GM20000 (cell line): Measurements from ENCODE around the gene ARAP1.

Source experiments
- DNase-seq: peaks from one replicate; pipeline ENCODE4 v3.0.0; 2012; ENCODE audit warnings: low spot score
- TF ChIP-seq, protein P1 (sequence below): IDR thresholded peaks from 2 replicates; pipeline ENCODE4 v1.5.1; 2012; ENCODE audit warnings: mild to moderate bottlenecking, control low read depth; ENCODE audit errors: extremely low read depth, missing control alignments

Gene ARAP1

DNA sequence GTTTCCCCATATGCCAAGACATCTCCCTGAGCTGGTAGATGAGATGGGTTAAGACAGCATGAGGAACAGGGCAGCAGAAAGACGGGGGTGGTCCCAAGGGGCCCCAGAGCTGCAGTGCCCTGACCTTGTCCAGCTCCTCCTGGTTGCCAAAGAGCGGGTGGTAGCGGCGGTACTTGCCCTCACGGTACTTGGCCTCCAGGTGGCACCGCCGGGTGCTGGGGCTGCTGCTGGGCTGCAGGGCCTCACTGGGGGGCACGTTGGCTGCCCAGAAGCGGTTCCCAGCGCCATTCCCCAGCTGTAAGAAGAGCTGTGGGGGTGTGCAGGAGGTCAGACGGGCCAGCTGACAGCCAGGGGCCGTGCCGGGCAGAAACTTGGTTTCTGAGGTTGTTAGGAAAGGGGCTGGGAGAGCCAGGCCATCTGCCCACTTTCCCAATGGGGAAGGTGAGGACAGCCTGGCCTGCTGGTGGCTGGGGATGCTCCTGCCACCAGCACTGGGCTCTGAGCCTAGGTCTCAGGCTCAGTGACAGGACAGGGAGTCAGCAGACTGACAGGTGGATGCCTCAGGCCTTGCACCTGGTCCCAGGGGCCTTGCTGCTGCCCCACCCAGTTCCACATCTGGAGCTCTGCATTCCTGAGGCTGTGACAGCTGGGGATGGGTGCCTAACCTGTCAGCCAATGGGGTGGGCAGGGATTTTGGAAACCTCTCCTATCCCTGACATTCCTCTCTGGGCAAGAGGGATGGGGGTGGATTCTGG lies 48.0 kb downstream of the ARAP1 start:
- TF ChIP-seq, protein P1, sequence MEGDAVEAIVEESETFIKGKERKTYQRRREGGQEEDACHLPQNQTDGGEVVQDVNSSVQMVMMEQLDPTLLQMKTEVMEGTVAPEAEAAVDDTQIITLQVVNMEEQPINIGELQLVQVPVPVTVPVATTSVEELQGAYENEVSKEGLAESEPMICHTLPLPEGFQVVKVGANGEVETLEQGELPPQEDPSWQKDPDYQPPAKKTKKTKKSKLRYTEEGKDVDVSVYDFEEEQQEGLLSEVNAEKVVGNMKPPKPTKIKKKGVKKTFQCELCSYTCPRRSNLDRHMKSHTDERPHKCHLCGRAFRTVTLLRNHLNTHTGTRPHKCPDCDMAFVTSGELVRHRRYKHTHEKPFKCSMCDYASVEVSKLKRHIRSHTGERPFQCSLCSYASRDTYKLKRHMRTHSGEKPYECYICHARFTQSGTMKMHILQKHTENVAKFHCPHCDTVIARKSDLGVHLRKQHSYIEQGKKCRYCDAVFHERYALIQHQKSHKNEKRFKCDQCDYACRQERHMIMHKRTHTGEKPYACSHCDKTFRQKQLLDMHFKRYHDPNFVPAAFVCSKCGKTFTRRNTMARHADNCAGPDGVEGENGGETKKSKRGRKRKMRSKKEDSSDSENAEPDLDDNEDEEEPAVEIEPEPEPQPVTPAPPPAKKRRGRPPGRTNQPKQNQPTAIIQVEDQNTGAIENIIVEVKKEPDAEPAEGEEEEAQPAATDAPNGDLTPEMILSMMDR = no peak
- no peak for DNase-seq

DNA sequence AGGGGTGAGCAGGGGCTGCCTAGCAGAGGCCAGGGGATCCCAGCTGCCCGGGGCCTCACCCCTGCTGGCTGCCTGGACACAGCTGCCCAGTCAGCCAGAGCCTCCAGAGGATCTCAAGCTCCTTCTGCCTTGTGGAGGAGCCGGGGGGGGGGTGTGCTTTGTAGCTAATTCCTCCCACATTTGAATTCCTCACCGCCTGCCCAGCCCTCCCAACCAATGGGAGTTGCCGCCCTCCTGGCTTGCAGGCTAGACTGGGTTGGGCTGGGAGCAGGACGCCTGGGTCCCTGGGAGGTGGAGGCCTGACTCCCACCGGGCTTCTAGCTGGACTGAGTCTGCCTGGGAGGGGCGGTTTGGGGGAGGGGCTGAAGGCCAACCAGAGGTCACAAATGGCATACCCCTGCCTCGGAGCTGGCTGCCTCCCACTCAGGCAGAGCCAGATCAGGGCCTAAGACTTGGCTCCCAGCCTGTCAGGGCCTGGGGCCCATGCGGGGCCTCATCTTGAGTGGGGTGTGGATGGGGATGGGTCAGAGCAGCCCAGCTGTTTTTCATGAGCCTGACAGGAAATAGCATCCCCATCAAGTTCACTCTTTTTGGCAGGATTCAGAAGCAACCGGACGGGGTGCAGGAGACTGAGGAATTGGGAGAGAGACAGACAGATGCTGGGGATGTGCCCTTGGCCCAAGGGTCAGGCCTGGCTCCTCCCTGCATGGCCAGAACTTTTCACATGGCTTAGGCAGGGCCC lies 48.8 kb downstream of the ARAP1 start:
- TF ChIP-seq, protein P1 = no peak
- DNase-seq = no peak

DNA sequence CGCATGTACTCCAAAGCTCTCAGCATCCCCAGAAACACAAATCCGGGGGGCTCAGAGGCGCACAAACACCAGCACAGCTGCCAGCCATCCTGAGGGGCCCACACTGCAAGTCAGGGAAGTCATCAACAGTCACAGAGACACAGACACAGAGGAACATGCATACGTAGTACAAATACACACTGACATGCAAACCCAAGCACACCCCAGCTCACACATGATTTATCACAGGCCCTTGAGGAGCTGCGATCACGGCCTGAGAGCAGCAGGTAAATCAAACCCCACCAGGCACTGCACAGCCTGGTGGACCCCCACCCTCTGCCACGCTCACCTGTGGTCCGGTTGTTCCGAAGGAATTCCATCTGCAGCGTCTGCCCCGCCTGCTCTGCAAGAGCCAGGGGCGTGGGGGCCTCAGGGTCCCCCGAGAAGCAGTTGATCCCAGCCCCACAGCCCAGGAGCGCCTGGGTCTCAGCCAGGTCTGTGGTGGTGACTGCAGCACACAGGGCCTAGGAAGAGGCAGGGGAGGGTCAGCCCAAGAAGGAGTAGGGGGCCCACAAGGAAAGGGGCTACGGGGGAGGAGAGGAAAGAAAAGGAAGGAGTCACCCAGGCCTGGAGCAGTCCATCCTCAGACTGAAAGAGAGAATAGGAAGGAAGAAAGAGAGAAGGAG lies 49.5 kb downstream of the ARAP1 start:
- DNase-seq = no peak
- TF ChIP-seq, protein P1 = no peak

DNA sequence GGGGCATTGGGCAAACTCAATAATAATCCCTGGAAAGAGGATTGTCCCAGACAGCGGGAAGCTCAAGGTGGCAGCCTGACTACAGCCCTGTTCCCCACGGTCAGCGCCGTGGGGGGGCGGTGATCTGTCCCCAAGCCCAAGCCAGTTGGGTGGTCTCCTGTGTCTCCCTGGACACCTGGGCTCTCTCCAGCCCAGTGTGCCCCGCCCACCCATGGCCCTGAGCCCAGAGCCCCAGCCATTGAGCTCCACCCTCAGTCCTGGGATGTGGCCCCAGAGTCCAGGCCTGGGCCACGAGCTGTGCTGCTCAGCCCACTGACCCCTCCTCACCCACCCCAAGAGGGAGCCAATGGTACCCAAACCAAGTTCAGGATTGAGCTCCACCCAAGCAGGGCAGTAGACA lies 50.1 kb downstream of the ARAP1 start:
- TF ChIP-seq, protein P1 = no peak
- no peak for DNase-seq

DNA sequence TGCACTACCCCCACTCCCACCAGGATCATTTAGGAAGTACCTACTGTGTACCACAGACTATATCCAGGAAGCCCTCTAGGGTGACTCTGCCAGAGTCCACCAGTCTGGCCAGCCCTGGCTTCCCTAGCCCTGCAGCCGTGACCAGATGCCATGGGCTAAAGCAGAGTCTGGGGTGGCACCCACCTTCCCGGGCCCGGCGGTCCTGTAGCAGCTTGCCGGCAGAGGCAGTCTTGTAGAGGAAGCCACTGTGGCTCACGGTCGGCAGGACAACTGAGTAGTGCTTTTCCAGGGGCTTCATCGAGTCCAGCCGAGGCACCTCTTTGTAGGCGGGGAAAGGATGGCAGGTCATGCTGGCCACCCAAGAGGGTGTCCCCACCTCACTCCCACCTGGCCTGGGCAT lies 50.7 kb downstream of the ARAP1 start:
- TF ChIP-seq, protein P1 = no peak
- no peak for DNase-seq

DNA sequence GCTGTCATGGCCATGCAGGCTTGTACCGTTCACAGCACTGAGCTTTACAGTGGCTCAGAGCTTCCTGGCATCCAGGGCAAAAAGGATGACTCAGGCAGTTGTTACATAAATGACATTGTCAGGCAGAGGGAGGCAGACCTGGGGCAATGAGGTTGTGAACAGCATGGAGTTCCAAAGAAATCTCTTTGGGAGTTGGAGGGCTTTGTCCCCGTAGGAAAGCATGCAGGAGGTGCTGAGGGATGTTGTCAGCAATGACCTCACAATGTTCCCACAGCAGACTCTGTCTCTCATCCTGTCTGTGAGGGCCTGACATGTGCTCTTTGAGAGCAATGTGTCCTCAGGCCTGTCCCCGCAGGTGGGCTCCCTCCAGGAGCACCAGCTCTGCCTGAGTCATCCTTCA lies 52.1 kb downstream of the ARAP1 start:
- TF ChIP-seq, protein P1 = no peak
- DNase-seq = no peak

DNA sequence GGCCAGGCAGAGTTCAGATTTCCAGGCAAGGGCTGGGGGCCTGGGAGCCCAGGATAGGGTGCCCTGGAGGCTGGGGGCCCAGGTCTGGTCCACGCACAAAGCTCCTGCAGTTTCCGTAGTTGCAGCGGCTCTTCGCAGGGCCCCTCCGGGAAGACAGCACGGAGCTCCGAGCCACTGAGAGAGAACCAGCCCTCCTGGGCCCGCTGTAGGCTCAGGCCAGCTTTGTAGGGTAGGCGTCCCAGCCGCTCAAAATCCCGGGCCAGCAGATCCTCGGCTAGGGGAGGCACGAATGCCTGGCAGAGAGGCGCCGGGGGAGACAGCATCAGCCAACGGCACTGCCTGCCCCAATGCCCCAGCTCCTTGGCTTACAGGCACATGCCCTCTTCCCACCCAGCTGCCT lies 54.4 kb downstream of the ARAP1 start:
- no peak for DNase-seq
- TF ChIP-seq, protein P1 = no peak
